Mucosa of stomach (tissue), 1 donor: Measurements from ENCODE around the gene COP1.
"Not testable (repeated sequence)": the region's sequence is repeated elsewhere in the genome, so short reads cannot be mapped to it uniquely, and the experiment has no call there.

Experiments used
- H3K27me3 ChIP-seq: one replicate; pipeline ENCODE4 v1.7.0; 2013; ENCODE audit warnings: mild to moderate bottlenecking, low read length; ENCODE audit not compliant: control insufficient read depth, insufficient read depth
- H3K36me3 ChIP-seq: one replicate; pipeline ENCODE4 v1.7.0; 2013; ENCODE audit warnings: low read length; ENCODE audit not compliant: control insufficient read depth, insufficient read depth
- H3K4me1 ChIP-seq: one replicate; pipeline ENCODE4 v1.7.0; 2013; ENCODE audit warnings: mild to moderate bottlenecking, low read length; ENCODE audit not compliant: control insufficient read depth, insufficient read depth
- H3K4me3 ChIP-seq: one replicate; pipeline ENCODE4 v1.7.0; 2013; ENCODE audit warnings: low read length
- H3K9ac ChIP-seq: one replicate; pipeline ENCODE4 v1.7.0; 2013; ENCODE audit warnings: mild to moderate bottlenecking, low read length, moderate library complexity
- H3K9me3 ChIP-seq: one replicate; pipeline ENCODE4 v1.7.0; 2013; ENCODE audit warnings: mild to moderate bottlenecking, low read length, moderate library complexity; ENCODE audit not compliant: control insufficient read depth
- donor health status: Pancreatic carcinoma.

COP1 gene

GRCh38 chr1:176017722-176018121 is 189.4 kb downstream of the COP1 start:
- Histone ChIP-seq H3K9ac (no peak overlapping the region), H3K9me3 (no peaks in the 10 kb centered on the region), H3K4me1 (no peaks in the 10 kb centered on the region), H3K36me3 (no peaks in the 10 kb centered on the region), H3K4me3 (no peak overlapping the region), H3K27me3 (no peaks in the 10 kb centered on the region)

- Histone ChIP-seq H3K27me3 (no peaks in the 10 kb centered on the region), H3K9ac (no peak overlapping the region), H3K4me3 (no peak overlapping the region), H3K9me3 (no peaks in the 10 kb centered on the region), H3K4me1 (peaks cover 8% of the 10 kb centered on the region), H3K36me3 (no peaks in the 10 kb centered on the region)
Observed at GRCh38 chr1:176009951-176010350, 197.1 kb downstream of the COP1 start.

- not testable (repeated sequence) for H3K4me1 ChIP-seq, H3K36me3 ChIP-seq, H3K4me3 ChIP-seq, H3K9ac ChIP-seq, H3K27me3 ChIP-seq, H3K9me3 ChIP-seq
Observed at GRCh38 chr1:176007756-176008389, 199.2 kb downstream of the COP1 start.

GRCh38 chr1:175994660-175995059 is 212.4 kb downstream of the COP1 start:
- H3K4me1 ChIP-seq, H3K27me3 ChIP-seq, H3K9ac ChIP-seq, H3K36me3 ChIP-seq, H3K9me3 ChIP-seq, H3K4me3 ChIP-seq: not testable (repeated sequence)

GRCh38 chr1:175992825-175993224 is 214.3 kb downstream of the COP1 start:
- H3K4me1 ChIP-seq, H3K4me3 ChIP-seq, H3K36me3 ChIP-seq, H3K27me3 ChIP-seq, H3K9ac ChIP-seq, H3K9me3 ChIP-seq: not testable (repeated sequence)

- H3K9ac ChIP-seq, H3K4me1 ChIP-seq, H3K4me3 ChIP-seq, H3K36me3 ChIP-seq, H3K27me3 ChIP-seq, H3K9me3 ChIP-seq: not testable (repeated sequence)
Observed at GRCh38 chr1:175992202-175992601, 214.9 kb downstream of the COP1 start.

GRCh38 chr1:175984813-175985212 is 222.3 kb downstream of the COP1 start:
- Histone ChIP-seq H3K4me3 (no peak overlapping the region), H3K9ac (no peak overlapping the region), H3K4me1 (peaks cover 11% of the 10 kb centered on the region), H3K27me3 (no peaks in the 10 kb centered on the region), H3K36me3 (no peaks in the 10 kb centered on the region), H3K9me3 (no peaks in the 10 kb centered on the region)

- H3K9ac ChIP-seq = no peak overlapping the region
- H3K9me3 ChIP-seq = no peaks in the 10 kb centered on the region
- no peak overlapping the region for H3K4me3 ChIP-seq
- H3K4me1 ChIP-seq = peaks cover 11% of the 10 kb centered on the region
- no peaks in the 10 kb centered on the region for H3K36me3 ChIP-seq
- H3K27me3 ChIP-seq = no peaks in the 10 kb centered on the region
Observed at GRCh38 chr1:175984057-175984812, 222.9 kb downstream of the COP1 start.

- H3K9ac ChIP-seq, H3K9me3 ChIP-seq, H3K4me3 ChIP-seq, H3K36me3 ChIP-seq, H3K27me3 ChIP-seq: not testable (repeated sequence)
- H3K4me1 ChIP-seq = peaks cover 11% of the 10 kb centered on the region
Observed at GRCh38 chr1:175983363-175983762, 223.7 kb downstream of the COP1 start.

- no peak overlapping the region for H3K9ac ChIP-seq
- no peaks in the 10 kb centered on the region for H3K36me3 ChIP-seq
- peaks cover 11% of the 10 kb centered on the region for H3K4me1 ChIP-seq
- no peak overlapping the region for H3K4me3 ChIP-seq
- no peaks in the 10 kb centered on the region for H3K9me3 ChIP-seq
- H3K27me3 ChIP-seq = no peaks in the 10 kb centered on the region
Observed at GRCh38 chr1:175981128-175981527, 226.0 kb downstream of the COP1 start.

GRCh38 chr1:175978926-175979325 is 228.2 kb downstream of the COP1 start:
- H3K4me1 ChIP-seq = no peaks in the 10 kb centered on the region
- no peak overlapping the region for H3K9ac ChIP-seq
- H3K9me3 ChIP-seq = no peaks in the 10 kb centered on the region
- no peak overlapping the region for H3K4me3 ChIP-seq
- no peaks in the 10 kb centered on the region for H3K27me3 ChIP-seq
- no peaks in the 10 kb centered on the region for H3K36me3 ChIP-seq

GRCh38 chr1:175978476-175978875 is 228.6 kb downstream of the COP1 start:
- Histone ChIP-seq H3K9ac (no peak overlapping the region), H3K27me3 (no peaks in the 10 kb centered on the region), H3K4me1 (no peaks in the 10 kb centered on the region), H3K4me3 (no peak overlapping the region), H3K36me3 (no peaks in the 10 kb centered on the region), H3K9me3 (no peaks in the 10 kb centered on the region)
